GDM1 (cell line): ENCODE measurements around the gene ULK3.

ENCODE experiments used
- DNase-seq: peaks from one replicate; lab custom pipeline; 2025; lab: John Stamatoyannopoulos, UW

The ULK3 gene

DNA sequence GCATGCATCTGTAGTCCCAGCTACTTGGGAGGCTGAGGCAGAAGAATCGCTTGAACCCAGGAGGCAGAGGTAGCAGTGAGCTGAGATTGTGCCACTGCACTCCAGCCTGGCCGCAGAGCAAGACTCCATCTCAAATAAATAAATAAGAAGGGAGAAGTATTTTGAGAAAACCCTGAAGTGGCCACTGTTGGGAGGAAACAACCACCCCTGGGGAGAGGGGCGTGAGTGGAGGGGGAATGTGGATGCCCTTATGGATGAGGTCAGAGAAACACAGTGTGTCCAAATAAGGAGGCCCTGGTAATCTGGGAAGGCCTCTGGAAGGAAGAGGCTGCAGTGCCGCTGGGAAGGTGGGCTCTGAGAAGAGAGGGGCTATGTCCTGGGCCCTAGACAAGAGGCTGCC lies 20.7 kb downstream of the ULK3 start:
- no peak for DNase-seq

DNA sequence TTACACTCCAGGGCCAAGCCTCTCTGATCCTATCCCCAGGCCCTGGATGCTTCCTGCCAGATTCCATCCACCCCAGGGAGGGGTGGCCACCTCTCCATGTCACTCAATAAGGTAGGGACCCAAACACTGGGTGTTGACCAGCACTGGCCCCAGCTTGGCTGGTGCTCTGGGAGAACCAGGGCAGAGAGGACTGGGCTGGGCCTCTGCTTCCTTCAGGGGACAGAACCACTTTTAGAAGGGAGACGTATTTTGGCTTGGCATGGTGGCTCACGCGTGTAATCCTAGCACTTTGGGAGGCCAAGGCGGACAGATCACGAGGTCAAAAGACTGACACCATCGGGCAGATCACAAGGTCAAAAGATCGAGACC lies 21.2 kb downstream of the ULK3 start:
- DNase-seq, result no peak

DNA sequence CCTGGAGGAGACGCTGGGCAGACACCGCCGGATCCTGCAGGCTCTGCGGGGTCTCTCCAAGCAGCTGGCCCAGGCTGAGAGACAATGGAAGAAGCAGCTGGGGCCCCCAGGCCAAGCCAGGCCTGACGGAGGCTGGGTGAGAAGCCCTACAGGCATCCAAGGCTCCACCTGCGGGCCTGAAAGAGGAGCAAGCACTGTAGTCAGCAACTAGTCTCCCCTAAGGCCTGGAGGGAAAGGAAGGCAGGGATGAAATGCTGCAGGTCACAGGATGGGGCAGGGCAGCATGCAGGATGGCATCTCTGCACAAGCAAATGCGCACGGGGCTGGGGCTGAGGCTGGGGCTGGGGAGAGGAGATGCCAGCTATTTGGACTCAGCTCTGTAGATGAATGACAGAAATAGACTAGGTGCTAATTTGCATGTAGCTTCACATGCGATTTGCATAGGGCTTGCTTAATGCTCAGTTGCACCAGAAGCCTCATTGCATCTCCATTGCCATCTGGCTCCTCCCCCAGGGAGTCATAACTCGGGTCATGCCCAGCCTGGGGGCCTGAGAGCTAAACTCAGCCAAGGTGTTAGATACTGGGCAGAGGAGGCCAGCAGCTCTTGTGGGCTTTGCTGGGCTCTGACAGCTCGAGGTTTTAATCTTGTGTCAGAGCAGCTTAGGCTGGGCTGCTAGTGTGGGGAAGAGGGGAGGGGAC lies 21.7 kb downstream of the ULK3 start:
- DNase-seq, result no peak

GRCh38 chr15:74820056-74820455 lies 22.9 kb downstream of the ULK3 start:
- DNase-seq, result no peak

DNA sequence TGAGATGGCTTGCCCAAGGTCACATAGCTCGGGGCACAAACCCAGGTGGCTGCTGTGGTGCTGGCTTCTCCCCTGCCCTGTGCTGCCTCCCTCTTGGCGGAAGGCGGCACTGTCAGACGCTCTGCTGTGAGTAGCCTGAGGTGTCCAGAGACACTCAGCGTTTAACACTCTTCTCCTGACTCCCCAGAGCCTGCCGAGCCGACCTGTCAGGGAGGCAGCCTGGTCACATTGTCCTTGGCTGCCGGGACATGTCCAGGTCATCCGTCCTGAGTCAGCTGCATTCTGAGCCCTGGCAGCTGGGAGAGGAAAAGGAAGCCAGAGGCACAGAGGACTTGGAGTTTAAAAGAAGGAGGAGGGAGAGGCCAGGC lies 25.6 kb downstream of the ULK3 start:
- no peak for DNase-seq

GRCh38 chr15:74816624-74817369 lies 26.2 kb downstream of the ULK3 start:
- DNase-seq, result no peak

GRCh38 chr15:74815961-74816360 lies 27.0 kb downstream of the ULK3 start:
- no peak for DNase-seq

GRCh38 chr15:74815121-74815934 lies 27.6 kb downstream of the ULK3 start:
- no peak for DNase-seq

- no peak for DNase-seq
Observed at GRCh38 chr15:74812533-74812932, 30.4 kb downstream of the ULK3 start, which contains the start of gene LMAN1L. TSS of gene LMAN1L (plus strand) at chr15:74812835. CDS start at chr15:74812855, 20 bp downstream.

- DNase-seq, result no peak
Observed at GRCh38 chr15:74809956-74810355, 33.0 kb downstream of the ULK3 start.

GRCh38 chr15:74809242-74809641 lies 33.7 kb downstream of the ULK3 start:
- no peak for DNase-seq

DNA sequence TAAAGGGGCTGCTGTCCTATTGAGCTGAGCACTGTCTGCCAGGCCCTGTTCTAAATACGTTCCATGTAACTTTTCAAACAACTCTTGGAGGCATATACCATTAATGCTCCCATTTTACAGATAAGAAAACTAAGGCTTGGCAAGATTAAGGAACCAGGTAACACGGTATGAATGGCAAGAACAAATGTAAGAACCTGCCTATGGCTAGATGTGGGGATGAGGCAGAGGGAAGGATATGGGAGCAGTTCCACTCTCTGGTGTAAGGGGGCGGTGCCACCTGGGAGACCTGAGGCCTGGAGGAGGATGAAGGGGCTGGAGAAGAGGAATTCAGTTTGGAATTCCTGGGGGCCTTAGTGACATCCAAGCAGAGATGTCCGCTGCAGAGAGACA lies 34.1 kb downstream of the ULK3 start:
- no peak for DNase-seq

- DNase-seq, result no peak
Observed at GRCh38 chr15:74808078-74808839, 34.7 kb downstream of the ULK3 start.

DNA sequence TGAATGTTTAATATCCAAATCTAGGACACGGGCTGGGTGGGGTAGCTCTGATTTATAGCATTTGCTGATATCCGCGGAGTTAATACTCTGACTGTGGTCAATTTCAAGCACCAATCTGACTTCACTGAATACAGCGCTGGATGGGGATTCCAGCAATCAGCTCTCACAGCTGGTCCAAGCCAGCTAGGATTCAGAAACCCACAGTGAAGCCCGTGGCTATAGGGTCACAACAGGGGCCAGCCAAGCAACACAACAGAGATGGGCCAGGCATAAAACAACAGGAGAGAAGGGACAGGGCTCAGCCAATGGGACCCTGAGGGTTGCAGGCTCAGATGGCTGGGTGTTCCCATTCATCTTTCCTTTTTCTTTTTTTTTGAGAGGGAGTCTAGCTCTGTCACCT lies 35.7 kb downstream of the ULK3 start:
- no peak for DNase-seq

- DNase-seq, result no peak
Observed at GRCh38 chr15:74804935-74805334, 38.0 kb downstream of the ULK3 start.

DNA sequence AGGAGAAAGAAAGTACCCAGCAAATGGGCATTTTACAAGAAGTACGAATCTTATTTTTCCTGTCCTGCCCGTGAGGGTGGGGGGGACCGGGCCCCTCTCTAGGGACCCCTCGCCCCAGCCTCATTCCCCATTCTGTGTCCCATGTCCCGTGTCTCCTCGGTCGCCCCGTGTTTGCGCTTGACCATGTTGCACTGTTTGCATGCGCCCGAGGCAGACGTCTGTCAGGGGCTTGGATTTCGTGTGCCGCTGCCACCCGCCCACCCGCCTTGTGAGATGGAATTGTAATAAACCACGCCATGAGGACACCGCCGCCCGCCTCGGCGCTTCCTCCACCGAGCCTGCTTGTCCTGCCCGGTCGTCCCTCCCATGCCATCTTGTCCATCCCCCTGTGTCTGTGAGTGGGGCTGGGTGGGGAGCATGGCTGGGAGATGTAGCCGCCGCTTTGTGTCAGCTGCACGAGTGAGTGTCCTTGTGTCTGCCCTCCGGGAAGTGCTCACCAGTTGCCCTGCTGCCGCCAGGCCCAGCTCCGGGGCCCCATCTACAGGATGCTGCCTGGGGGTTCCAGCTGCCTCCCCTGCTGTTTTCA lies 40.0 kb downstream of the ULK3 start:
- no peak for DNase-seq

- no peak for DNase-seq
Observed at GRCh38 chr15:74802290-74802689, 40.7 kb downstream of the ULK3 start.

DNA sequence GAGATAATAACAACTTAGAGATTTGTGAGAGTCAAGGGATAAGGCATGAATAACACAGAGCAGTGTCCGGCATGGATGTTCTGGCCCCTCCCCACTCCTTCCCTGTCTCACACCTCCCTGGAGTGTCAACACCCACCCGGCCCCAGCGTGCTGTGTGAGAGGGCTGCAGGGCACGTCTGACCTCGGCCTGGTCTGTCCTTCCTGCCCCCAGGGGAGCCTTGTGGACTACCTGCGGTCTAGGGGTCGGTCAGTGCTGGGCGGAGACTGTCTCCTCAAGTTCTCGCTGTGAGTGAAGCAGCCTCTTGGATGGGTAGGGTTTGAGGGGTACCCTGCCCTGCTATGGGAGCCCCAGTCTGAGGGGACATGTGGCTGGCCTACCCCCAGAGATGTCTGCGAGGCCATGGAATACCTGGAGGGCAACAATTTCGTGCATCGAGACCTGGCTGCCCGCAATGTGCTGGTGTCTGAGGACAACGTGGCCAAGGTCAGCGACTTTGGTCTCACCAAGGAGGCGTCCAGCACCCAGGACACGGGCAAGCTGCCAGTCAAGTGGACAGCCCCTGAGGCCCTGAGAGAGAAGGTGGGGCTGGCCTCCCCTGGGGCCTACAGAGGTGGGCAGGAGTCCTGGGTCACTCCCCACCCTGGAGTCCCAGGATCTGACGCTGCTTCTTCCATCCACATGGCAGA lies 41.5 kb downstream of the ULK3 start:
- no peak for DNase-seq

GRCh38 chr15:74800559-74801094 lies 42.3 kb downstream of the ULK3 start:
- no peak for DNase-seq

GRCh38 chr15:74799856-74800558 lies 42.9 kb downstream of the ULK3 start:
- DNase-seq, result peak; percentile 64
